Measurements from ENCODE around the gene SDK1.

- TF ChIP-seq POLR2AphosphoS5 (IDR thresholded peaks at IDR 0.05) (peak in 2 of 3 donors; percentile 44 to 56), CTCF (IDR thresholded peaks at IDR 0.05) (no peak), EP300 (IDR thresholded peaks at IDR 0.05) (no peak)
Measured at GRCh38 chr7:3861941-3862340, 560.9 kb downstream of the SDK1 start.
